ENCODE measurements around the gene MTUS2. TPM values are rescaled to one million over a fixed set of nuclear protein-coding genes. Genes with fewer than 3 reads are reported as not detected.

The MTUS2 gene
- total and polyA plus RNA-seq, 9 of the 15 experiments (the other 6 are each of a cell fraction or from before 2014, with no cell fraction given), result 0.01 to 0.28 (median 0.06) TPM; not detected in 1

DNA sequence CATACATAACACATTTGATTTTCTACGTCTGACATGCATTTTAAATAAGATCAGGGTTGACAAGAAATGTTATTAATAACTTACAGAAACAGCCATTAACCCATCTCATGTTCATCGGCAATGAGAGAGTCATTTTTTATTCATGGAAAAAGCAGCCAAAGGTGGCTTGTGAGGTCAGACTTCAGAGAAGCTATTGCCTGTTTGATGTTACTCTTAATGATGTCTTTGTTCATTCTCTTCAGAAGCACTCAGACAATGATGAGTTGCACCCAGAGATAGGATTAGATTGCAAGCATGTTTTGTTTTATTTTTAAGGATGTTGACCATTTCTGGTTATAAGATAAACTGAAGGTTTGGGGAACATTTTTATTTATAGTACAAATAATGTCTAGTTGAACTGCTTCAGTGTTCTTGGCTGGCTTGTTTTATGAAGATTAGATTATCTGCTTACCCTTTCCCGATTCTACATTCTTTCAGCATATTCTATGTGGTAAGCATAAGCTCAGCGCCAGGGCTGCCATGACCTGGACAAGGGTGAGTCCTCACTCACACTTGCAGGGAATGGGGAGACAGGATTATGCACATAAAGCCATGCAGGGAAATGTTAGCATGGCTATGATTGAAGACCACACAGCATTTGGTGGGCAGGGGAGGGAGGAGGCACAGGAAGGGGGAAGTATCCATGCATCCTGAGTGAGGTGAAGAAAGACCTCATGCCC lies 288.1 kb downstream of the MTUS2 start:
- WGBS (ENCODE audit: insufficient coverage, low coverage, missing lambda C conversion rate), result 0% methylated on average over 4 of the region's 4 CpGs
- Histone ChIP-seq H3K4me2 (ENCODE audit: insufficient read depth, low read length) (no peak overlapping the region), H2AFZ (ENCODE audit: low read depth, low read length) (no peak overlapping the region), H3K36me3 (ENCODE audit: control insufficient read depth, insufficient read depth, low read length) (no peaks in the 10 kb centered on the region), H3K4me3 (no peak overlapping the region), H3K9me3 (replicated peaks; ENCODE audit: control insufficient read depth, insufficient read depth, low read depth, low read length) (no peaks in the 10 kb centered on the region), H3K9ac (ENCODE audit: insufficient read depth in 1 of 2, low read depth in 2 of 2, low read length in 2 of 2) (no peak overlapping the region), H3K4me1 (replicated peaks in 1 of 2; ENCODE audit: control insufficient read depth in 2 of 2, insufficient read depth in 2 of 2, low read length in 2 of 2) (no peaks in the 10 kb centered on the region), H3K9me1 (ENCODE audit: control insufficient read depth, insufficient read depth, low read length) (no peaks in the 10 kb centered on the region), H3K27me3 (ENCODE audit: control insufficient read depth in 2 of 2, insufficient read depth in 2 of 2, low read length in 2 of 2) (no peaks in the 10 kb centered on the region), H4K20me1 (replicated peaks; ENCODE audit: control insufficient read depth, insufficient read depth, low read length) (no peaks in the 10 kb centered on the region), H3K27ac (ENCODE audit: extremely low read depth, low read depth, low read length) (no peak overlapping the region), H3K79me2 (ENCODE audit: control insufficient read depth, insufficient read depth, low read length) (no peaks in the 10 kb centered on the region)
- ATAC-seq (no peak), DNase-seq (ENCODE audit: extremely low read depth in 1 of 4, low spot score in 3 of 4) (no peak), FAIRE-seq (no peak)
- no TSS peak for BruUV-seq (replicated peaks)
- intact Hi-C loops (cut with micrococcal nuclease), result no loop called here
- POLR2A ChIA-PET, result no interaction called here
- TF ChIP-seq PTBP1 (IDR thresholded peaks at IDR 0.05; ENCODE audit: low read depth, low read length) (no peak), XRCC4 (IDR thresholded peaks at IDR 0.05; ENCODE audit: extremely low read depth, insufficient read depth, insufficient read length) (no peak), HOXB6 (CRISPR knock-in tag; IDR thresholded peaks at IDR 0.05; ENCODE audit: borderline replicate concordance) (no peak), ZNF324 (CRISPR knock-in tag; IDR thresholded peaks at IDR 0.05) (no peak), MTA1 (IDR thresholded peaks at IDR 0.05; ENCODE audit: borderline replicate concordance) (no peak), TFAM (CRISPR knock-in tag; conservative IDR thresholded peaks at IDR 0.05) (no peak), ZNF274 (IDR thresholded peaks at IDR 0.05; ENCODE audit: borderline replicate concordance, low read depth, low read length) (no peak)
- TF ChIP-seq, protein P1, sequence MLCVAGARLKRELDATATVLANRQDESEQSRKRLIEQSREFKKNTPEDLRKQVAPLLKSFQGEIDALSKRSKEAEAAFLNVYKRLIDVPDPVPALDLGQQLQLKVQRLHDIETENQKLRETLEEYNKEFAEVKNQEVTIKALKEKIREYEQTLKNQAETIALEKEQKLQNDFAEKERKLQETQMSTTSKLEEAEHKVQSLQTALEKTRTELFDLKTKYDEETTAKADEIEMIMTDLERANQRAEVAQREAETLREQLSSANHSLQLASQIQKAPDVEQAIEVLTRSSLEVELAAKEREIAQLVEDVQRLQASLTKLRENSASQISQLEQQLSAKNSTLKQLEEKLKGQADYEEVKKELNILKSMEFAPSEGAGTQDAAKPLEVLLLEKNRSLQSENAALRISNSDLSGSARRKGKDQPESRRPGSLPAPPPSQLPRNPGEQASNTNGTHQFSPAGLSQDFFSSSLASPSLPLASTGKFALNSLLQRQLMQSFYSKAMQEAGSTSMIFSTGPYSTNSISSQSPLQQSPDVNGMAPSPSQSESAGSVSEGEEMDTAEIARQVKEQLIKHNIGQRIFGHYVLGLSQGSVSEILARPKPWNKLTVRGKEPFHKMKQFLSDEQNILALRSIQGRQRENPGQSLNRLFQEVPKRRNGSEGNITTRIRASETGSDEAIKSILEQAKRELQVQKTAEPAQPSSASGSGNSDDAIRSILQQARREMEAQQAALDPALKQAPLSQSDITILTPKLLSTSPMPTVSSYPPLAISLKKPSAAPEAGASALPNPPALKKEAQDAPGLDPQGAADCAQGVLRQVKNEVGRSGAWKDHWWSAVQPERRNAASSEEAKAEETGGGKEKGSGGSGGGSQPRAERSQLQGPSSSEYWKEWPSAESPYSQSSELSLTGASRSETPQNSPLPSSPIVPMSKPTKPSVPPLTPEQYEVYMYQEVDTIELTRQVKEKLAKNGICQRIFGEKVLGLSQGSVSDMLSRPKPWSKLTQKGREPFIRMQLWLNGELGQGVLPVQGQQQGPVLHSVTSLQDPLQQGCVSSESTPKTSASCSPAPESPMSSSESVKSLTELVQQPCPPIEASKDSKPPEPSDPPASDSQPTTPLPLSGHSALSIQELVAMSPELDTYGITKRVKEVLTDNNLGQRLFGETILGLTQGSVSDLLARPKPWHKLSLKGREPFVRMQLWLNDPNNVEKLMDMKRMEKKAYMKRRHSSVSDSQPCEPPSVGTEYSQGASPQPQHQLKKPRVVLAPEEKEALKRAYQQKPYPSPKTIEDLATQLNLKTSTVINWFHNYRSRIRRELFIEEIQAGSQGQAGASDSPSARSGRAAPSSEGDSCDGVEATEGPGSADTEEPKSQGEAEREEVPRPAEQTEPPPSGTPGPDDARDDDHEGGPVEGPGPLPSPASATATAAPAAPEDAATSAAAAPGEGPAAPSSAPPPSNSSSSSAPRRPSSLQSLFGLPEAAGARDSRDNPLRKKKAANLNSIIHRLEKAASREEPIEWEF (CRISPR knock-in tag; IDR thresholded peaks at IDR 0.05), result no peak
- TF ChIP-seq, protein P2, sequence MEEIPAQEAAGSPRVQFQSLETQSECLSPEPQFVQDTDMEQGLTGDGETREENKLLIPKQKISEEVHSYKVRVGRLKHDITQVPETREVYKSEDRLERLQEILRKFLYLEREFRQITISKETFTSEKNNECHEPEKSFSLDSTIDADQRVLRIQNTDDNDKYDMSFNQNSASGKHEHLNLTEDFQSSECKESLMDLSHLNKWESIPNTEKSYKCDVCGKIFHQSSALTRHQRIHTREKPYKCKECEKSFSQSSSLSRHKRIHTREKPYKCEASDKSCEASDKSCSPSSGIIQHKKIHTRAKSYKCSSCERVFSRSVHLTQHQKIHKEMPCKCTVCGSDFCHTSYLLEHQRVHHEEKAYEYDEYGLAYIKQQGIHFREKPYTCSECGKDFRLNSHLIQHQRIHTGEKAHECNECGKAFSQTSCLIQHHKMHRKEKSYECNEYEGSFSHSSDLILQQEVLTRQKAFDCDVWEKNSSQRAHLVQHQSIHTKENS (CRISPR knock-in tag; IDR thresholded peaks at IDR 0.05), result no peak
- CTCF ChIA-PET (ENCODE audit: low intra/inter-chr PET ratio), result interaction anchor here (0.6 kb wide), 1 partner anchor 198 kb away, joined by 4 read pairs; no protein-coding TSS in a partner anchor
- in situ Hi-C loops (cut with MboI), result no loop called here

Data from K562 (cell line).